Esophagus squamous epithelium (tissue), 5 donors: Measurements from ENCODE around the gene CXorf66. TPM values are rescaled to one million over a fixed set of nuclear protein-coding genes. Genes with fewer than 3 reads are reported as not detected.

Source experiments
- DNase-seq: peaks from one replicate; lab custom pipeline; 2025; lab: John Stamatoyannopoulos, UW
- H3K27ac ChIP-seq, 4 donors: fragments of 200-600 bp; sonication (generic); one replicate each; pipeline ENCODE4 v1.5.1; 2016 to 2019; ENCODE audit warnings: mild to moderate bottlenecking in 1 of 4
- H3K27me3 ChIP-seq, 4 donors: fragments of 200-600 bp; sonication (generic); 1 replicate in 3 of 4; 2 replicates in 1 of 4; pipeline versions ENCODE4 v1.5.1 to v1.6.0; 2017 to 2021; ENCODE audit warnings: antibody characterized with exemption in 1 of 4
- H3K36me3 ChIP-seq, 3 donors: fragments of 200-600 bp; sonication (generic); one replicate each; pipeline ENCODE4 v1.5.1; 2016 to 2019
- H3K4me1 ChIP-seq, 3 donors: fragments of 200-600 bp; sonication (generic); one replicate each; pipeline ENCODE4 v1.5.1; 2017 to 2019
- H3K4me3 ChIP-seq, 4 donors: fragments of 200-600 bp; sonication (generic); 1 replicate in 3 of 4; 2 replicates in 1 of 4; pipeline ENCODE4 v1.5.1; 2016 to 2019; ENCODE audit warnings: mild to moderate bottlenecking in 2 of 4, moderate library complexity in 1 of 4
- H3K9me3 ChIP-seq, 3 donors: fragments of 200-600 bp; sonication (generic); one replicate each; pipeline ENCODE4 v1.5.1; 2016 to 2019
- CTCF ChIP-seq, 6 experiments: fragments of 450-650 bp in 4 of 6; fragments of 200-600 bp in 2 of 6; sonication (generic) in 2 of 6; IDR thresholded peaks; one replicate each; pipeline ENCODE4 v1.5.1; 2016 to 2019; ENCODE audit warnings: antibody characterized with exemption in 6 of 6, mild to moderate bottlenecking in 4 of 6, moderate library complexity in 4 of 6
- POLR2A ChIP-seq, 4 donors: fragments of 450-650 bp; IDR thresholded peaks; one replicate each; pipeline ENCODE4 v1.6.1; 2017; ENCODE audit warnings: antibody characterized with exemption in 4 of 4, mild to moderate bottlenecking in 4 of 4, moderate library complexity in 3 of 4
- WGBS, 2 donors: methylation state at CpG; one replicate each; pipeline ENCODE4 v1.1.5; 2018; 5-methylcytosine and 5-hydroxymethylcytosine counted together
- intact Hi-C: fragments of 100-400 bp; cut with DNase I; formaldehyde crosslinking; loops from one replicate; pipeline ENCODE4 v1.15.0; 2022
- small RNA-seq, 4 donors: library from RNA; depleted of rRNA; stranded (forward); fragments of <200 nt; gene quantifications; one replicate each; pipeline ENCODE3, GENCODE V24; 2016
- total RNA-seq, 4 donors: library from RNA; depleted of rRNA; stranded (reverse); fragments of >200 nt; gene quantifications; one replicate each; pipeline ENCODE4 v1.1.0, GENCODE V29; 2016
- donor health status: DM: yes; HTN: yes; CAD: no.

The CXorf66 gene
- total RNA-seq, 4 donors from 2014 or later: not detected

GRCh38 chrX:139914421-139914820 lies 50.9 kb downstream of the CXorf66 start:
- no peaks in the 10 kb centered on the region for H3K36me3 ChIP-seq
- H3K4me3 ChIP-seq: no peak overlapping the region
- DNase-seq: no peak
- WGBS, 2 donors: 100% methylated on average over 1 of the region's 1 CpG
- H3K9me3 ChIP-seq: no peaks in the 10 kb centered on the region
- TF ChIP-seq CTCF (IDR thresholded peaks at IDR 0.05) (no peak), POLR2A (IDR thresholded peaks at IDR 0.05) (no peak)
- H3K27ac ChIP-seq: no peak overlapping the region
- H3K4me1 ChIP-seq: no peaks in the 10 kb centered on the region
- intact Hi-C loops: no loop called here
- no peaks in the 10 kb centered on the region for H3K27me3 ChIP-seq

- Histone ChIP-seq H3K27me3 (no peaks in the 10 kb centered on the region), H3K9me3 (no peaks in the 10 kb centered on the region), H3K4me3 (no peak overlapping the region), H3K4me1 (no peaks in the 10 kb centered on the region), H3K27ac (no peak overlapping the region), H3K36me3 (no peaks in the 10 kb centered on the region)
- intact Hi-C loops: no loop called here
- DNase-seq: no peak
- TF ChIP-seq POLR2A (IDR thresholded peaks at IDR 0.05) (no peak), CTCF (IDR thresholded peaks at IDR 0.05) (no peak)
- 38 to 76% methylated on average over 3 of the region's 3 CpGs for WGBS, 2 donors
These were observed 55.6 kb downstream of the CXorf66 start for GRCh38 chrX:139909712-139910111.

- H3K4me1 ChIP-seq: no peaks in the 10 kb centered on the region
- TF ChIP-seq POLR2A (IDR thresholded peaks at IDR 0.05) (no peak), CTCF (IDR thresholded peaks at IDR 0.05) (no peak)
- WGBS, 2 donors: 97 to 100% methylated on average over 2 to 3 of the region's 3 CpGs
- H3K27ac ChIP-seq: no peak overlapping the region
- DNase-seq: no peak
- intact Hi-C loops: no loop called here
- H3K4me3 ChIP-seq: no peak overlapping the region
- no peaks in the 10 kb centered on the region for H3K27me3 ChIP-seq
- H3K36me3 ChIP-seq: no peaks in the 10 kb centered on the region
- H3K9me3 ChIP-seq: no peaks in the 10 kb centered on the region
These were observed 58.2 kb downstream of the CXorf66 start for GRCh38 chrX:139907078-139907477.

GRCh38 chrX:139905743-139906142 lies 59.6 kb downstream of the CXorf66 start:
- intact Hi-C loops: no loop called here
- no peak for DNase-seq
- no peak overlapping the region for H3K27ac ChIP-seq
- no peaks in the 10 kb centered on the region for H3K27me3 ChIP-seq
- H3K36me3 ChIP-seq: no peaks in the 10 kb centered on the region
- no peak overlapping the region for H3K4me3 ChIP-seq
- 69 to 93% methylated on average over 2 of the region's 2 CpGs for WGBS, 2 donors
- H3K9me3 ChIP-seq: no peaks in the 10 kb centered on the region
- TF ChIP-seq CTCF (IDR thresholded peaks at IDR 0.05) (no peak), POLR2A (IDR thresholded peaks at IDR 0.05) (no peak)
- no peaks in the 10 kb centered on the region for H3K4me1 ChIP-seq

Small RNA genes within 50 kb of the gene (small RNA-seq; reads per million reads assigned to genes)
- 1.1 to 2.2 (median 1.5) reads per million in 4 donors for gene MIR505
- 0 reads per million in 4 donors for gene RF00425

Other genes with a start within 250 kb of the CXorf66 start
- 10 to 100 TPM in 3 of 4 donors, 1 to 10 TPM in 1; 5.9 to 24.4 (median 14.9) TPM for gene ATP11C, start 32.5 kb downstream of the CXorf66 start, total RNA-seq